GM23338 (cell line): Measurements from ENCODE around the gene SMAD1.

Source experiments
- CREB1 ChIP-seq: fragments of 250-450 bp; sonication (Bioruptor Pico); IDR thresholded peaks from 2 replicates; pipeline ENCODE4 v1.5.0; 2020; ENCODE audit warnings: low read depth, mild to moderate bottlenecking, moderate library complexity
- CTCF ChIP-seq, 2 experiments: fragments of 200-600 bp in 1 of 2; sonication (generic) in 1 of 2; conservative IDR thresholded peaks; 2 replicates each; pipeline versions ENCODE4 v1.5.1 to v1.6.1; 2016 to 2017; ENCODE audit warnings: antibody characterized with exemption in 2 of 2, low read depth in 2 of 2, mild to moderate bottlenecking in 2 of 2, moderate library complexity in 1 of 2
- ETS1 ChIP-seq: IDR thresholded peaks from 2 replicates; pipeline ENCODE4 v1.6.1; 2016; ENCODE audit warnings: antibody characterized with exemption
- EZH2 ChIP-seq: fragments of 200-600 bp; sonication (generic); IDR thresholded peaks from one replicate; pipeline ENCODE4 v1.8.0; 2017; ENCODE audit warnings: antibody characterized with exemption, mild to moderate bottlenecking, low read depth; ENCODE audit not compliant: unreplicated experiment
- EZH2phosphoT487 ChIP-seq: fragments of 200-600 bp; sonication (generic); IDR thresholded peaks from one replicate; pipeline ENCODE4 v1.8.1; 2018; ENCODE audit warnings: antibody characterized with exemption; ENCODE audit not compliant: unreplicated experiment
- JUNB ChIP-seq: IDR thresholded peaks from one replicate; pipeline ENCODE4 v1.6.1; 2016; ENCODE audit warnings: antibody characterized with exemption; ENCODE audit not compliant: unreplicated experiment
- NANOG ChIP-seq: IDR thresholded peaks from 2 replicates; pipeline ENCODE4 v1.6.1; 2016; ENCODE audit warnings: antibody characterized with exemption, borderline replicate concordance
- POLR2AphosphoS5 ChIP-seq: IDR thresholded peaks from 2 replicates; pipeline ENCODE4 v1.6.1; 2016; ENCODE audit warnings: antibody characterized with exemption, low read depth
- REST ChIP-seq: IDR thresholded peaks from one replicate; pipeline ENCODE4 v1.6.1; 2018; ENCODE audit warnings: antibody characterized with exemption; ENCODE audit not compliant: unreplicated experiment
- STAT1 ChIP-seq: IDR thresholded peaks from one replicate; pipeline ENCODE4 v1.6.1; 2016; ENCODE audit warnings: antibody characterized with exemption; ENCODE audit not compliant: unreplicated experiment
- ZNF114 ChIP-seq: fragments of 250-450 bp; sonication (Bioruptor Pico); IDR thresholded peaks from 2 replicates; pipeline ENCODE4 v1.5.0; 2020; ENCODE audit warnings: mild to moderate bottlenecking, moderate library complexity
- ZNF331 ChIP-seq: fragments of 250-450 bp; sonication (Bioruptor Pico); IDR thresholded peaks from 2 replicates; pipeline ENCODE4 v1.5.0; 2020; ENCODE audit warnings: low read depth, mild to moderate bottlenecking, moderate library complexity

GRCh38 chr4:145502809-145503208 lies 21.2 kb downstream of the SMAD1 start:
- no peak for TF ChIP-seq CTCF (conservative IDR thresholded peaks at IDR 0.05; ENCODE audit: low read depth in 2 of 2)
- TF ChIP-seq POLR2AphosphoS5: no peak
- TF ChIP-seq ETS1: no peak
- no peak for TF ChIP-seq JUNB
- TF ChIP-seq EZH2: no peak
- TF ChIP-seq REST: no peak
- TF ChIP-seq EZH2phosphoT487: no peak
- no peak for TF ChIP-seq NANOG
- TF ChIP-seq CREB1 (CRISPR knock-in tag): no peak
- TF ChIP-seq ZNF114 (CRISPR knock-in tag): no peak
- no peak for TF ChIP-seq STAT1
- no peak for TF ChIP-seq ZNF331
